Measurements from ENCODE around the gene DLGAP4.

DNA sequence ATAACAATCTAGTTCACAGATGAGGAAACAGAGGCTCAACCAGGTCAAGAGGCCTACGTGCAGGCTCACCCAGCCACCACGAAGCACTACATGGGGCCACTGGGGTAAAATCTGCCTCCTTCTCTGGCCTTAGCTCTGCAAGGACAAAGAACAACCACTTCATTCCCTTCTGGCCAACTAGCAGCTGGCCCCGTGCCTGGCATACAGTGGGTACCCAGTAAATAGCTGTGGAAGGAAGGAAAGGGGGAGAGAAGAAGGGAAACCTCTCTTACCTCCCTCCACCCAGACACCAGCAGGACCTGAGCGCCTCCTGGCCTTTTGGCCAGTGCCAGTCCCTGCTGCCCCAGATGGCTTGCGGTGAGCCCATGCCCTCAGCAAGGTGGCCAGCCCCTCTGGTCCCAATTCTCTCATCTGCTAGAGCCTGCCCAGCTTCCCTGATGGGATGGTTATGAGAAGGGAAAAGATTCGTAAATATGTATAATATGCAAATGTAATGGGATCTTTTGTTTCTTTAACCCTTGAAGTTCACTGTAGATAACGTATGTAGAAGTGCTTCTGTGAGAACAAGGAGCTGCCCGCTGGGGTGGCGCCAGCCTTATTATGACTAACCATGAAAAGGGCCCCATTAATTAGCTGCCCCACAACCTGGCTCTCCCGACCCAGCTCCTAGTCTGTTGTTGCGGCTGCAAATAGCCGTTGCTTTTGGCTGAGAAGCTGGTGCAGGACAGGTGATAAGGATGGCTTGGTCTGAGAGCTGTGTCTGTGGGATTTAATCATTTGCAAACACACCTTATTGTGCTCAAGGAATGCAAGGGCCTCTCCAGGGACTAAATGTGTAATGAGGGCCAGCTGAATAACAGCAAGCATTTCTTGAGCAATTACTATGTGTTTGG lies 62.0 kb downstream of the DLGAP4 start:
- TF ChIP-seq JUND (IDR thresholded peaks at IDR 0.05): no peak
- TF ChIP-seq, protein P1, sequence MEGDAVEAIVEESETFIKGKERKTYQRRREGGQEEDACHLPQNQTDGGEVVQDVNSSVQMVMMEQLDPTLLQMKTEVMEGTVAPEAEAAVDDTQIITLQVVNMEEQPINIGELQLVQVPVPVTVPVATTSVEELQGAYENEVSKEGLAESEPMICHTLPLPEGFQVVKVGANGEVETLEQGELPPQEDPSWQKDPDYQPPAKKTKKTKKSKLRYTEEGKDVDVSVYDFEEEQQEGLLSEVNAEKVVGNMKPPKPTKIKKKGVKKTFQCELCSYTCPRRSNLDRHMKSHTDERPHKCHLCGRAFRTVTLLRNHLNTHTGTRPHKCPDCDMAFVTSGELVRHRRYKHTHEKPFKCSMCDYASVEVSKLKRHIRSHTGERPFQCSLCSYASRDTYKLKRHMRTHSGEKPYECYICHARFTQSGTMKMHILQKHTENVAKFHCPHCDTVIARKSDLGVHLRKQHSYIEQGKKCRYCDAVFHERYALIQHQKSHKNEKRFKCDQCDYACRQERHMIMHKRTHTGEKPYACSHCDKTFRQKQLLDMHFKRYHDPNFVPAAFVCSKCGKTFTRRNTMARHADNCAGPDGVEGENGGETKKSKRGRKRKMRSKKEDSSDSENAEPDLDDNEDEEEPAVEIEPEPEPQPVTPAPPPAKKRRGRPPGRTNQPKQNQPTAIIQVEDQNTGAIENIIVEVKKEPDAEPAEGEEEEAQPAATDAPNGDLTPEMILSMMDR (IDR thresholded peaks at IDR 0.05): no peak
- no peak for TF ChIP-seq EZH2phosphoT487 (IDR thresholded peaks at IDR 0.05; ENCODE audit: borderline replicate concordance, low read depth)
- TF ChIP-seq EP300 (IDR thresholded peaks at IDR 0.05; ENCODE audit: borderline replicate concordance in 1 of 2, low read depth in 1 of 2, low read length in 1 of 2): no peak
- TF ChIP-seq FOXM1 (IDR thresholded peaks at IDR 0.05; ENCODE audit: low read depth): no peak
- TF ChIP-seq REST (IDR thresholded peaks at IDR 0.05; ENCODE audit: low read depth, low read length): no peak
- no peak for TF ChIP-seq GABPA (IDR thresholded peaks at IDR 0.05; ENCODE audit: low read depth)
- no peak for TF ChIP-seq USF2 (IDR thresholded peaks at IDR 0.05; ENCODE audit: borderline replicate concordance, low read depth, low read length)
- TF ChIP-seq POLR2AphosphoS5 (IDR thresholded peaks at IDR 0.05; ENCODE audit: low read depth, low read length): no peak
- no peak for TF ChIP-seq SMC3 (IDR thresholded peaks at IDR 0.05; ENCODE audit: low read depth, low read length)
- TF ChIP-seq, protein P2, sequence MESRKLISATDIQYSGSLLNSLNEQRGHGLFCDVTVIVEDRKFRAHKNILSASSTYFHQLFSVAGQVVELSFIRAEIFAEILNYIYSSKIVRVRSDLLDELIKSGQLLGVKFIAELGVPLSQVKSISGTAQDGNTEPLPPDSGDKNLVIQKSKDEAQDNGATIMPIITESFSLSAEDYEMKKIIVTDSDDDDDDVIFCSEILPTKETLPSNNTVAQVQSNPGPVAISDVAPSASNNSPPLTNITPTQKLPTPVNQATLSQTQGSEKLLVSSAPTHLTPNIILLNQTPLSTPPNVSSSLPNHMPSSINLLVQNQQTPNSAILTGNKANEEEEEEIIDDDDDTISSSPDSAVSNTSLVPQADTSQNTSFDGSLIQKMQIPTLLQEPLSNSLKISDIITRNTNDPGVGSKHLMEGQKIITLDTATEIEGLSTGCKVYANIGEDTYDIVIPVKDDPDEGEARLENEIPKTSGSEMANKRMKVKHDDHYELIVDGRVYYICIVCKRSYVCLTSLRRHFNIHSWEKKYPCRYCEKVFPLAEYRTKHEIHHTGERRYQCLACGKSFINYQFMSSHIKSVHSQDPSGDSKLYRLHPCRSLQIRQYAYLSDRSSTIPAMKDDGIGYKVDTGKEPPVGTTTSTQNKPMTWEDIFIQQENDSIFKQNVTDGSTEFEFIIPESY (IDR thresholded peaks at IDR 0.05; ENCODE audit: borderline replicate concordance, low read depth): no peak
- TF ChIP-seq, protein P3, sequence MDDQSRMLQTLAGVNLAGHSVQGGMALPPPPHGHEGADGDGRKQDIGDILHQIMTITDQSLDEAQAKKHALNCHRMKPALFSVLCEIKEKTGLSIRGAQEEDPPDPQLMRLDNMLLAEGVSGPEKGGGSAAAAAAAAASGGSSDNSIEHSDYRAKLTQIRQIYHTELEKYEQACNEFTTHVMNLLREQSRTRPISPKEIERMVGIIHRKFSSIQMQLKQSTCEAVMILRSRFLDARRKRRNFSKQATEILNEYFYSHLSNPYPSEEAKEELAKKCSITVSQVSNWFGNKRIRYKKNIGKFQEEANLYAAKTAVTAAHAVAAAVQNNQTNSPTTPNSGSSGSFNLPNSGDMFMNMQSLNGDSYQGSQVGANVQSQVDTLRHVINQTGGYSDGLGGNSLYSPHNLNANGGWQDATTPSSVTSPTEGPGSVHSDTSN (IDR thresholded peaks at IDR 0.05): no peak

Data from SK-N-SH (cell line).